GM12864 (cell line): ENCODE results near the gene CNTNAP5.

Experiments used
- DNase-seq: peaks from one replicate; pipeline ENCODE4 v3.0.0-alpha.2; 2011; ENCODE audit warnings: low read depth
- H3K4me3 ChIP-seq: 2 replicates; pipeline ENCODE4 v1.5.1; 2011; ENCODE audit warnings: mild to moderate bottlenecking, low read depth, low read length, control low read depth
- CTCF ChIP-seq: IDR thresholded peaks from 2 replicates; pipeline ENCODE4 v1.5.1; 2011; ENCODE audit warnings: low read depth, mild to moderate bottlenecking, moderate library complexity, low read length, control low read depth, inconsistent platforms; ENCODE audit errors: missing control alignments

CNTNAP5 gene

GRCh38 chr2:124824441-124824840 is 799.4 kb downstream of the CNTNAP5 start:
- DNase-seq = no peak
- TF ChIP-seq CTCF = no peak

GRCh38 chr2:124832521-124832920 is 807.4 kb downstream of the CNTNAP5 start:
- no peak overlapping the region for H3K4me3 ChIP-seq
- TF ChIP-seq CTCF = no peak
- no peak for DNase-seq

More at GRCh38 chr2:124824441-124824840, 799.4 kb downstream of the CNTNAP5 start:
- H3K4me3 ChIP-seq = no peak overlapping the region

- no peak for TF ChIP-seq CTCF
- no peak overlapping the region for H3K4me3 ChIP-seq
- no peak for DNase-seq
These were observed 809.2 kb downstream of the CNTNAP5 start for GRCh38 chr2:124834331-124834730.

GRCh38 chr2:124835331-124835730 is 810.2 kb downstream of the CNTNAP5 start:
- H3K4me3 ChIP-seq = no peak overlapping the region
- no peak for DNase-seq
- TF ChIP-seq CTCF = no peak

GRCh38 chr2:124836416-124836815 is 811.3 kb downstream of the CNTNAP5 start:
- H3K4me3 ChIP-seq = no peak overlapping the region
- no peak for DNase-seq
- no peak for TF ChIP-seq CTCF

GRCh38 chr2:124837496-124837895 is 812.4 kb downstream of the CNTNAP5 start:
- no peak for TF ChIP-seq CTCF
- H3K4me3 ChIP-seq = no peak overlapping the region

GRCh38 chr2:124838406-124838805 is 813.3 kb downstream of the CNTNAP5 start:
- H3K4me3 ChIP-seq = no peak overlapping the region
- DNase-seq = no peak
- no peak for TF ChIP-seq CTCF

More at GRCh38 chr2:124837496-124837895, 812.4 kb downstream of the CNTNAP5 start:
- DNase-seq = no peak
